IMR-90 (cell line): ENCODE measurements around the gene C10orf67. TPM values are rescaled to one million over a fixed set of nuclear protein-coding genes. Genes with fewer than 3 reads are reported as not detected.

Source experiments
- ATAC-seq: fragments of 200-7000 bp; cut with Tn5 transposase; 2 replicates; pipeline ENCODE4 v1.9.1; 2020; ENCODE audit warnings: low read depth, mild to moderate bottlenecking, moderate library complexity
- BruUV-seq: library from RNA; stranded (reverse); fragments of 400-500 nt; replicated peaks from 2 replicates; lab custom pipeline; 2021; lab: Mats Ljungman, UMichigan
- CTCF ChIA-PET: fragments of 300-600 bp; formaldehyde crosslinking; extraction: SDS; loops from one replicate; lab custom pipeline; 2021; ENCODE audit warnings: antibody characterized with exemption; lab: Yijun Ruan, JAX
- POLR2A ChIA-PET: fragments of 300-600 bp; sonication (Branson Sonifier 250); formaldehyde crosslinking; loops from one replicate; lab custom pipeline; 2022; ENCODE audit warnings: antibody characterized with exemption; ENCODE audit not compliant: unreplicated experiment; lab: Charles Lee
- DNase-seq: peaks from one replicate; pipeline ENCODE4 v3.0.0; 2013
- H2AFZ ChIP-seq: replicated peaks from 2 replicates; pipeline ENCODE3; 2013; ENCODE audit warnings: low read length, mild to moderate bottlenecking; ENCODE audit not compliant: poor library complexity
- H2AK5ac ChIP-seq: 2 replicates; pipeline ENCODE4 v1.6.1; 2013; ENCODE audit warnings: low read depth, low read length, inconsistent platforms
- H2AK9ac ChIP-seq: replicated peaks from 2 replicates; pipeline ENCODE3; 2013; ENCODE audit warnings: mild to moderate bottlenecking, low read depth, low read length, moderate library complexity; ENCODE audit not compliant: poor library complexity
- H2BK120ac ChIP-seq: 2 replicates; pipeline ENCODE4 v1.6.1; 2013; ENCODE audit warnings: low read depth, low read length, inconsistent platforms
- H2BK15ac ChIP-seq: 3 replicates; pipeline ENCODE4 v1.6.1; 2013; ENCODE audit warnings: low read depth, low read length, inconsistent platforms
- H2BK20ac ChIP-seq: 2 replicates; pipeline ENCODE4 v1.6.1; 2013; ENCODE audit warnings: low read depth, mild to moderate bottlenecking, inconsistent platforms, low read length, moderate library complexity
- H2BK5ac ChIP-seq: 2 replicates; pipeline ENCODE4 v1.6.1; 2013; ENCODE audit warnings: mild to moderate bottlenecking, low read depth, low read length, inconsistent platforms; ENCODE audit not compliant: poor library complexity, severe bottlenecking
- H3K14ac ChIP-seq: replicated peaks from 2 replicates; pipeline ENCODE4 v1.6.1; 2013; ENCODE audit warnings: low read depth, low read length, inconsistent platforms
- H3K18ac ChIP-seq: 2 replicates; pipeline ENCODE4 v1.6.1; 2013; ENCODE audit warnings: low read depth, low read length, control low read depth
- H3K23ac ChIP-seq: 2 replicates; pipeline ENCODE4 v1.6.1; 2013; ENCODE audit warnings: low read depth, low read length, inconsistent platforms
- H3K27ac ChIP-seq: 2 replicates; pipeline ENCODE4 v1.5.1; 2013; ENCODE audit warnings: mild to moderate bottlenecking, control low read depth, low read length; ENCODE audit not compliant: insufficient read depth
- H3K27me3 ChIP-seq: 2 replicates; pipeline ENCODE4 v1.6.1; 2013; ENCODE audit warnings: low read length; ENCODE audit not compliant: control insufficient read depth, insufficient read depth
- H3K36me3 ChIP-seq: 2 replicates; pipeline ENCODE4 v1.6.1; 2013; ENCODE audit warnings: low read length, mixed read lengths; ENCODE audit not compliant: control insufficient read depth, insufficient read depth
- H3K4ac ChIP-seq: 2 replicates; pipeline ENCODE4 v1.6.1; 2013; ENCODE audit warnings: low read depth, low read length, inconsistent platforms
- H3K4me1 ChIP-seq: 2 replicates; pipeline ENCODE4 v1.6.1; 2013; ENCODE audit warnings: low read length, mixed read lengths; ENCODE audit not compliant: control insufficient read depth, insufficient read depth
- H3K4me2 ChIP-seq: 2 replicates; pipeline ENCODE4 v1.6.1; 2013; ENCODE audit warnings: low read depth, mild to moderate bottlenecking, control low read depth, low read length, moderate library complexity
- H3K4me3 ChIP-seq: 2 replicates; pipeline ENCODE4 v1.5.1; 2013; ENCODE audit warnings: low read depth, mild to moderate bottlenecking, control low read depth, low read length, moderate library complexity; ENCODE audit not compliant: insufficient read depth
- H3K56ac ChIP-seq: 2 replicates; pipeline ENCODE4 v1.6.1; 2013; ENCODE audit warnings: low read length, inconsistent platforms; ENCODE audit not compliant: insufficient read depth; ENCODE audit errors: extremely low read depth
- H3K79me1 ChIP-seq, 2 experiments: 2 replicates each; pipeline ENCODE4 v1.6.1; 2013; ENCODE audit warnings: low read length in 2 of 2, inconsistent platforms in 1 of 2, low read depth in 1 of 2
- H3K9ac ChIP-seq: 2 replicates; pipeline ENCODE4 v1.6.1; 2013; ENCODE audit warnings: low read depth, low read length, control low read depth
- H3K9me1 ChIP-seq: 2 replicates; pipeline ENCODE4 v1.6.1; 2013; ENCODE audit warnings: low read length, inconsistent platforms; ENCODE audit not compliant: insufficient read depth
- H3K9me3 ChIP-seq: 2 replicates; pipeline ENCODE4 v1.6.1; 2013; ENCODE audit warnings: low read length; ENCODE audit not compliant: control insufficient read depth, insufficient read depth
- H4K20me1 ChIP-seq: 2 replicates; pipeline ENCODE4 v1.6.1; 2013; ENCODE audit warnings: low read length, inconsistent platforms; ENCODE audit not compliant: insufficient read depth
- H4K5ac ChIP-seq: 2 replicates; pipeline ENCODE4 v1.6.1; 2013; ENCODE audit warnings: mild to moderate bottlenecking, low read depth, low read length, control low read depth
- H4K8ac ChIP-seq, 2 experiments: 2 replicates each; pipeline ENCODE4 v1.6.1; 2013; ENCODE audit warnings: low read depth in 2 of 2, low read length in 2 of 2, control low read depth in 1 of 2, inconsistent platforms in 1 of 2
- H4K91ac ChIP-seq: 2 replicates; pipeline ENCODE4 v1.6.1; 2013; ENCODE audit warnings: low read depth, low read length, inconsistent platforms; ENCODE audit not compliant: insufficient read depth
- CEBPB ChIP-seq: IDR thresholded peaks from 2 replicates; pipeline ENCODE4 v1.6.1; 2012; ENCODE audit warnings: low read depth, low read length, improper control_type of control experiment
- CHD1 ChIP-seq: IDR thresholded peaks from 2 replicates; pipeline ENCODE4 v1.6.1; 2012; ENCODE audit warnings: low read depth, low read length, improper control_type of control experiment
- WGBS, 2 experiments: methylation state at CpG; one replicate each; pipeline versions ENCODE4 v1.1.5 to v1.1.7; 2013; ENCODE audit warnings: missing lambda C conversion rate in 2 of 2; ENCODE audit not compliant: insufficient read length in 1 of 2; ENCODE audit errors: extremely low coverage in 2 of 2; 5-methylcytosine and 5-hydroxymethylcytosine counted together
- dilution Hi-C: fragments of 300-500 bp; cut with HindIII; formaldehyde crosslinking; loops from one replicate; pipeline ENCODE4 v1.14.3; 2018; ENCODE audit warnings: low sequenced_read_pairs; ENCODE audit not compliant: unreplicated experiment
- in situ Hi-C: fragments of 300-500 bp; cut with MboI; formaldehyde crosslinking; loops from 3 replicates; pipeline ENCODE4 v1.14.3; 2019; ENCODE audit warnings: low sequenced_read_pairs, inconsistent platforms, mixed read lengths
- intact Hi-C: fragments of 100-400 bp; cut with micrococcal nuclease; formaldehyde crosslinking; loops from 2 replicates; pipeline ENCODE4 v1.10.0; 2022
- polyA plus RNA-seq, 3 experiments: library from polyadenylated mRNA; depleted of rRNA; stranded (reverse); fragments of >200 nt; gene quantifications; 2 replicates each; pipeline ENCODE4 v1.2.3, GENCODE V29; 2012; ENCODE audit warnings: low replicate concordance in 1 of 3
- total RNA-seq: library from RNA; depleted of rRNA; stranded (reverse); fragments of >200 nt; gene quantifications from 2 replicates; pipeline ENCODE4 v1.2.3, GENCODE V29; 2012
- TF ChIP-seq, protein P1 (sequence below): conservative IDR thresholded peaks from 2 replicates; pipeline ENCODE4 v1.5.1; 2012; ENCODE audit warnings: mild to moderate bottlenecking, low read depth, low read length, improper control_type of control experiment

The C10orf67 gene
- total and polyA plus RNA-seq, 2 of the 4 experiments (the other 2 are of a cell fraction) = 0.15 to 0.18 TPM

DNA sequence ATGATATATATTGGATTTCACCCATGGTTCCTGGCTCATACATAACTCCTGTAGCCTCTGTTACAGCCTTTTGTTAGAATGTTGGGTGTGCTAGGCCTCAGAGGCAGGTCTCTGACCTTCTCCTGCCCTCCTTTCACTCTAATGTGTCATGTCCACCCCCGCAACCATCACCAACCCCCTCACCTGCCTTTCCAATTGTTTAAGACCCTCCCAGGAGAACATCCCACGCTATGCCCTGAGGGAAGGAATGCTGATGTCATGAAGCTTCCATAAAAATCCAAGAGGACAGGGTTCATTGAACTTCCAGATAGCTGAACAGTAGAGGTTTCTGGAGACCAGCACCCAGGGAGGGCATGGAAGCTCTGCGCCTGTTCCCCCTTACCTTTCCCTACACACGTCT is 30.8 kb upstream of the C10orf67 start:
- ChIA-PET CTCF (interaction anchor here (1.8 kb wide), 1 partner anchor 18 kb away, joined by 5 read pairs; no protein-coding TSS in a partner anchor), POLR2A (no interaction called here)
- Histone ChIP-seq H3K4ac (no peak overlapping the region), H4K5ac (no peak overlapping the region), H3K4me1 (no peaks in the 10 kb centered on the region), H3K14ac (no peak overlapping the region), H3K23ac (no peak overlapping the region), H3K18ac (no peak overlapping the region), H4K91ac (no peak overlapping the region), H3K27me3 (peaks cover 5% of the 10 kb centered on the region), H2BK15ac (no peak overlapping the region), H2BK5ac (no peak overlapping the region), H3K27ac (no peak overlapping the region), H3K56ac (no peak overlapping the region), H2BK20ac (no peak overlapping the region), H2BK120ac (no peak overlapping the region), H3K36me3 (no peaks in the 10 kb centered on the region), H2AK5ac (no peak overlapping the region), H3K9me1 (no peaks in the 10 kb centered on the region), H4K8ac (no peak overlapping the region), H3K79me1 (no peaks in the 10 kb centered on the region), H4K20me1 (no peaks in the 10 kb centered on the region), H2AK9ac (no peak overlapping the region), H3K9ac (no peak overlapping the region), H2AFZ (no peak overlapping the region), H3K4me3 (no peak overlapping the region), H3K9me3 (no peaks in the 10 kb centered on the region), H3K4me2 (no peak overlapping the region)
- TF ChIP-seq, protein P1, sequence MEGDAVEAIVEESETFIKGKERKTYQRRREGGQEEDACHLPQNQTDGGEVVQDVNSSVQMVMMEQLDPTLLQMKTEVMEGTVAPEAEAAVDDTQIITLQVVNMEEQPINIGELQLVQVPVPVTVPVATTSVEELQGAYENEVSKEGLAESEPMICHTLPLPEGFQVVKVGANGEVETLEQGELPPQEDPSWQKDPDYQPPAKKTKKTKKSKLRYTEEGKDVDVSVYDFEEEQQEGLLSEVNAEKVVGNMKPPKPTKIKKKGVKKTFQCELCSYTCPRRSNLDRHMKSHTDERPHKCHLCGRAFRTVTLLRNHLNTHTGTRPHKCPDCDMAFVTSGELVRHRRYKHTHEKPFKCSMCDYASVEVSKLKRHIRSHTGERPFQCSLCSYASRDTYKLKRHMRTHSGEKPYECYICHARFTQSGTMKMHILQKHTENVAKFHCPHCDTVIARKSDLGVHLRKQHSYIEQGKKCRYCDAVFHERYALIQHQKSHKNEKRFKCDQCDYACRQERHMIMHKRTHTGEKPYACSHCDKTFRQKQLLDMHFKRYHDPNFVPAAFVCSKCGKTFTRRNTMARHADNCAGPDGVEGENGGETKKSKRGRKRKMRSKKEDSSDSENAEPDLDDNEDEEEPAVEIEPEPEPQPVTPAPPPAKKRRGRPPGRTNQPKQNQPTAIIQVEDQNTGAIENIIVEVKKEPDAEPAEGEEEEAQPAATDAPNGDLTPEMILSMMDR = no peak
- TF ChIP-seq CHD1 = no peak
- TF ChIP-seq CEBPB = no peak
- intact Hi-C loops (no loop called here), in situ Hi-C loops (no loop called here), dilution Hi-C loops (no loop called here)
- no TSS peak for BruUV-seq
- DNase-seq = no peak
- no peak for ATAC-seq
- no CpG with 5 or more reads among the region's 4 CpGs for WGBS, 2 experiments
